Measurements from ENCODE around the gene ZSWIM6.

Gene ZSWIM6

GRCh38 chr5:61538722-61539501, 206.9 kb downstream of the ZSWIM6 start:
- DNase-seq (ENCODE audit: low spot score): no peak

GRCh38 chr5:61549530-61549929, 217.5 kb downstream of the ZSWIM6 start:
- no peak for DNase-seq (ENCODE audit: low spot score)

- DNase-seq (ENCODE audit: low spot score): no peak
These were observed 219.7 kb downstream of the ZSWIM6 start for GRCh38 chr5:61551637-61552313.

- DNase-seq (ENCODE audit: low spot score): no peak
These were observed 227.1 kb downstream of the ZSWIM6 start for GRCh38 chr5:61559146-61559545.

- DNase-seq (ENCODE audit: low spot score): no peak
These were observed 227.7 kb downstream of the ZSWIM6 start for GRCh38 chr5:61559722-61560121.

GRCh38 chr5:61563401-61563800, 231.3 kb downstream of the ZSWIM6 start:
- DNase-seq (ENCODE audit: low spot score): no peak

GRCh38 chr5:61567337-61567736, 235.3 kb downstream of the ZSWIM6 start:
- DNase-seq (ENCODE audit: low spot score): no peak

- no peak for DNase-seq (ENCODE audit: low spot score)
These were observed 237.3 kb downstream of the ZSWIM6 start for GRCh38 chr5:61569353-61569752.

GRCh38 chr5:61570767-61571166, 238.7 kb downstream of the ZSWIM6 start:
- DNase-seq (ENCODE audit: low spot score): no peak

GRCh38 chr5:61572959-61573358, 240.9 kb downstream of the ZSWIM6 start:
- no peak for DNase-seq (ENCODE audit: low spot score)

- peak; percentile 84 for DNase-seq (ENCODE audit: low spot score)
These were observed 243.0 kb downstream of the ZSWIM6 start for GRCh38 chr5:61575103-61575502.

- DNase-seq (ENCODE audit: low spot score): no peak
These were observed 243.5 kb downstream of the ZSWIM6 start for GRCh38 chr5:61575581-61575980.

- DNase-seq (ENCODE audit: low spot score): no peak
These were observed 244.5 kb downstream of the ZSWIM6 start for GRCh38 chr5:61576556-61576955.

GRCh38 chr5:61578858-61579503, 246.9 kb downstream of the ZSWIM6 start:
- DNase-seq (ENCODE audit: low spot score): no peak

GRCh38 chr5:61582205-61582820, 250.3 kb downstream of the ZSWIM6 start:
- DNase-seq (ENCODE audit: low spot score): peak; percentile 8

- peak; percentile 42 for DNase-seq (ENCODE audit: low spot score)
These were observed 250.8 kb downstream of the ZSWIM6 start for GRCh38 chr5:61582887-61583286.

GRCh38 chr5:61586096-61587084, 254.3 kb downstream of the ZSWIM6 start:
- DNase-seq (ENCODE audit: low spot score): no peak

- DNase-seq (ENCODE audit: low spot score): no peak
These were observed 255.1 kb downstream of the ZSWIM6 start for GRCh38 chr5:61587125-61587524.

- no peak for DNase-seq (ENCODE audit: low spot score)
These were observed 256.2 kb downstream of the ZSWIM6 start for GRCh38 chr5:61588216-61588615.

- DNase-seq (ENCODE audit: low spot score): no peak
These were observed 257.9 kb downstream of the ZSWIM6 start for GRCh38 chr5:61589946-61590345.

- DNase-seq (ENCODE audit: low spot score): no peak
These were observed 258.4 kb downstream of the ZSWIM6 start for GRCh38 chr5:61590473-61590872.
